Activated CD8-positive, alpha-beta T cell treated with anti-CD3 and anti-CD28 coated beads, Interleukin-2, amount 10 ng/mL, durations not matched to agents 7 days and 5 days (primary cell): ENCODE results near the gene SLC38A9. TPM values are rescaled to one million over a fixed set of nuclear protein-coding genes. Genes with fewer than 3 reads are reported as not detected.
A peak's percentile ranks its signal among the peaks of the same experiment; 100 is the strongest.

Source experiments
- ATAC-seq: fragments of 150-1000 bp; cut with Tn5 transposase; one replicate; pipeline ENCODE4 v1.10.0; 2021; ENCODE audit warnings: moderate library complexity
- CTCF ChIA-PET: fragments of 350-600 bp; sonication (Branson Sonifier 250); formaldehyde crosslinking; loops from one replicate; lab custom pipeline; 2021; ENCODE audit warnings: antibody characterized with exemption; lab: Charles Lee
- POLR2A ChIA-PET: fragments of 350-600 bp; sonication (Branson Sonifier 250); formaldehyde crosslinking; loops from one replicate; lab custom pipeline; 2021; ENCODE audit warnings: antibody characterized with exemption; lab: Charles Lee
- DNase-seq: peaks from one replicate; pipeline ENCODE4 v3.0.0-alpha.2; 2020
- H3K27ac Mint-ChIP-seq: one replicate; pipeline ENCODE4 v1.8.0; 2021; ENCODE audit warnings: mild to moderate bottlenecking, mixed read lengths
- H3K27me3 Mint-ChIP-seq: one replicate; pipeline ENCODE4 v1.8.0; 2021; ENCODE audit warnings: low read depth, mixed read lengths
- H3K36me3 Mint-ChIP-seq: one replicate; pipeline ENCODE4 v1.8.0; 2021; ENCODE audit warnings: low read depth, mixed read lengths
- H3K4me1 Mint-ChIP-seq: one replicate; pipeline ENCODE4 v1.8.0; 2021; ENCODE audit warnings: low read depth, mixed read lengths
- H3K4me3 Mint-ChIP-seq: one replicate; pipeline ENCODE4 v1.8.0; 2021; ENCODE audit warnings: mild to moderate bottlenecking, mixed read lengths
- H3K9me3 Mint-ChIP-seq: one replicate; pipeline ENCODE4 v1.8.0; 2022; ENCODE audit warnings: mixed read lengths; ENCODE audit not compliant: insufficient read depth
- total RNA-seq, 2 experiments: library from RNA; stranded (reverse); gene quantifications; one replicate each; pipeline ENCODE4 v1.2.3, GENCODE V29; 2021

The SLC38A9 gene
- total RNA-seq, 2 experiments from 2014 or later: 22.6 to 25.6 TPM

- no peaks in the 10 kb centered on the region for H3K27me3 Mint-ChIP-seq
- peak overlapping the region; percentile 12 for H3K4me3 Mint-ChIP-seq
- ChIA-PET CTCF (no interaction called here), POLR2A (no interaction called here)
- peaks cover 21% of the 10 kb centered on the region for H3K4me1 Mint-ChIP-seq
- no peak for DNase-seq
- peaks cover 13% of the 10 kb centered on the region for H3K36me3 Mint-ChIP-seq
- peak overlapping the region; percentile 50 for H3K27ac Mint-ChIP-seq
- ATAC-seq: no peak
- no peaks in the 10 kb centered on the region for H3K9me3 Mint-ChIP-seq
Observed at GRCh38 chr5:55625589-55625909, 86.6 kb downstream of the SLC38A9 start.

GRCh38 chr5:55624841-55625588 is 87.1 kb downstream of the SLC38A9 start:
- H3K27ac Mint-ChIP-seq: no peak overlapping the region
- H3K4me3 Mint-ChIP-seq: no peak overlapping the region
- ChIA-PET POLR2A (interaction anchor here (0.6 kb wide), 1 partner anchor 86 kb away, joined by 3 read pairs; no protein-coding TSS in a partner anchor), CTCF (no interaction called here)
- no peak for ATAC-seq
- no peaks in the 10 kb centered on the region for H3K9me3 Mint-ChIP-seq
- H3K4me1 Mint-ChIP-seq: peaks cover 21% of the 10 kb centered on the region
- no peak for DNase-seq
- peaks cover 13% of the 10 kb centered on the region for H3K36me3 Mint-ChIP-seq
- H3K27me3 Mint-ChIP-seq: no peaks in the 10 kb centered on the region

- Mint-ChIP-seq H3K36me3 (peaks cover 9% of the 10 kb centered on the region), H3K9me3 (no peaks in the 10 kb centered on the region), H3K27ac (no peak overlapping the region), H3K4me3 (no peak overlapping the region), H3K4me1 (peaks cover 21% of the 10 kb centered on the region), H3K27me3 (no peaks in the 10 kb centered on the region)
- CTCF ChIA-PET: no interaction called here
- ATAC-seq (no peak), DNase-seq (no peak)
- POLR2A ChIA-PET: no interaction called here
Observed at GRCh38 chr5:55623789-55624188, 88.3 kb downstream of the SLC38A9 start.

GRCh38 chr5:55622460-55622859 is 89.7 kb downstream of the SLC38A9 start:
- H3K4me1 Mint-ChIP-seq: peaks cover 21% of the 10 kb centered on the region
- CTCF ChIA-PET: no interaction called here
- POLR2A ChIA-PET: no interaction called here
- no peak overlapping the region for H3K4me3 Mint-ChIP-seq
- no peak for ATAC-seq
- H3K9me3 Mint-ChIP-seq: no peaks in the 10 kb centered on the region
- DNase-seq: no peak
- no peaks in the 10 kb centered on the region for H3K27me3 Mint-ChIP-seq
- peaks cover 9% of the 10 kb centered on the region for H3K36me3 Mint-ChIP-seq
- H3K27ac Mint-ChIP-seq: no peak overlapping the region

- CTCF ChIA-PET: no interaction called here
- Mint-ChIP-seq H3K36me3 (peaks cover 7% of the 10 kb centered on the region), H3K27ac (no peak overlapping the region), H3K27me3 (no peaks in the 10 kb centered on the region), H3K4me1 (peaks cover 15% of the 10 kb centered on the region), H3K9me3 (no peaks in the 10 kb centered on the region), H3K4me3 (no peak overlapping the region)
- POLR2A ChIA-PET: no interaction called here
- DNase-seq: no peak
- ATAC-seq: no peak
Observed at GRCh38 chr5:55621229-55621628, 90.9 kb downstream of the SLC38A9 start.

- Mint-ChIP-seq H3K27me3 (no peaks in the 10 kb centered on the region), H3K4me3 (no peak overlapping the region), H3K9me3 (no peaks in the 10 kb centered on the region), H3K36me3 (peaks cover 4% of the 10 kb centered on the region), H3K27ac (no peak overlapping the region), H3K4me1 (peaks cover 10% of the 10 kb centered on the region)
- ChIA-PET POLR2A (no interaction called here), CTCF (no interaction called here)
- no peak for ATAC-seq
- no peak for DNase-seq
Observed at GRCh38 chr5:55620766-55621160, 91.4 kb downstream of the SLC38A9 start.

GRCh38 chr5:55620009-55620765 is 91.9 kb downstream of the SLC38A9 start:
- ChIA-PET POLR2A (no interaction called here), CTCF (no interaction called here)
- DNase-seq (no peak), ATAC-seq (no peak)
- no peak overlapping the region for H3K27ac Mint-ChIP-seq
- no peaks in the 10 kb centered on the region for H3K9me3 Mint-ChIP-seq
- peaks cover 4% of the 10 kb centered on the region for H3K4me1 Mint-ChIP-seq
- no peaks in the 10 kb centered on the region for H3K27me3 Mint-ChIP-seq
- peaks cover 2% of the 10 kb centered on the region for H3K36me3 Mint-ChIP-seq
- no peak overlapping the region for H3K4me3 Mint-ChIP-seq

GRCh38 chr5:55618318-55618717 is 93.8 kb downstream of the SLC38A9 start:
- CTCF ChIA-PET: no interaction called here
- Mint-ChIP-seq H3K36me3 (peaks cover 2% of the 10 kb centered on the region), H3K27me3 (no peaks in the 10 kb centered on the region), H3K9me3 (no peaks in the 10 kb centered on the region), H3K4me3 (no peak overlapping the region), H3K4me1 (no peaks in the 10 kb centered on the region), H3K27ac (no peak overlapping the region)
- ATAC-seq: no peak
- no peak for DNase-seq
- POLR2A ChIA-PET: no interaction called here

- ATAC-seq (no peak), DNase-seq (no peak)
- H3K36me3 Mint-ChIP-seq: no peaks in the 10 kb centered on the region
- no peak overlapping the region for H3K27ac Mint-ChIP-seq
- ChIA-PET CTCF (no interaction called here), POLR2A (interaction anchor here (0.5 kb wide), 1 partner anchor 1445 kb away, joined by 3 read pairs; no protein-coding TSS in a partner anchor)
- H3K4me3 Mint-ChIP-seq: no peak overlapping the region
- no peaks in the 10 kb centered on the region for H3K27me3 Mint-ChIP-seq
- H3K4me1 Mint-ChIP-seq: peaks cover 12% of the 10 kb centered on the region
- H3K9me3 Mint-ChIP-seq: no peaks in the 10 kb centered on the region
Observed at GRCh38 chr5:55613112-55613868, 98.8 kb downstream of the SLC38A9 start.

- H3K4me3 Mint-ChIP-seq: no peak overlapping the region
- no peaks in the 10 kb centered on the region for H3K27me3 Mint-ChIP-seq
- H3K4me1 Mint-ChIP-seq: peaks cover 17% of the 10 kb centered on the region
- H3K27ac Mint-ChIP-seq: no peak overlapping the region
- CTCF ChIA-PET: no interaction called here
- POLR2A ChIA-PET: no interaction called here
- no peak for ATAC-seq
- H3K9me3 Mint-ChIP-seq: no peaks in the 10 kb centered on the region
- H3K36me3 Mint-ChIP-seq: no peaks in the 10 kb centered on the region
- no peak for DNase-seq
Observed at GRCh38 chr5:55610542-55610941, 101.6 kb downstream of the SLC38A9 start.

- DNase-seq (no peak), ATAC-seq (no peak)
- no peaks in the 10 kb centered on the region for H3K9me3 Mint-ChIP-seq
- H3K27ac Mint-ChIP-seq: no peak overlapping the region
- CTCF ChIA-PET: interaction anchor here (0.9 kb wide), 1 partner anchor 82 kb away, joined by 3 read pairs; no protein-coding TSS in a partner anchor
- no peak overlapping the region for H3K4me3 Mint-ChIP-seq
- peaks cover 17% of the 10 kb centered on the region for H3K4me1 Mint-ChIP-seq
- H3K36me3 Mint-ChIP-seq: no peaks in the 10 kb centered on the region
- POLR2A ChIA-PET: no interaction called here
- no peaks in the 10 kb centered on the region for H3K27me3 Mint-ChIP-seq
Observed at GRCh38 chr5:55609413-55609812, 102.7 kb downstream of the SLC38A9 start.
